Mononuclear cell (primary cell): ENCODE measurements around the gene GAS7. TPM values are rescaled to one million over a fixed set of nuclear protein-coding genes. Genes with fewer than 3 reads are reported as not detected.

Experiments
- H3K27me3 ChIP-seq: 2 replicates; pipeline ENCODE4 v1.6.0; 2011; ENCODE audit warnings: low read length, control low read depth; ENCODE audit not compliant: insufficient read depth
- H3K4me1 ChIP-seq: 2 replicates; pipeline ENCODE4 v1.5.1; 2011; ENCODE audit warnings: mild to moderate bottlenecking, low read length, control low read depth; ENCODE audit not compliant: insufficient read depth
- H3K4me3 ChIP-seq: 2 replicates; pipeline ENCODE4 v1.5.1; 2011; ENCODE audit warnings: mild to moderate bottlenecking, low read length, moderate library complexity
- H3K9me3 ChIP-seq: 2 replicates; pipeline ENCODE4 v1.5.1; 2011; ENCODE audit warnings: low read depth, mild to moderate bottlenecking, control low read depth, low read length
- total RNA-seq: library from RNA; depleted of rRNA; stranded (reverse); fragments of >200 nt; gene quantifications from one replicate; pipeline ENCODE4 v1.2.3, GENCODE V29; 2012

Gene GAS7
- total RNA-seq = 38.4 TPM

DNA sequence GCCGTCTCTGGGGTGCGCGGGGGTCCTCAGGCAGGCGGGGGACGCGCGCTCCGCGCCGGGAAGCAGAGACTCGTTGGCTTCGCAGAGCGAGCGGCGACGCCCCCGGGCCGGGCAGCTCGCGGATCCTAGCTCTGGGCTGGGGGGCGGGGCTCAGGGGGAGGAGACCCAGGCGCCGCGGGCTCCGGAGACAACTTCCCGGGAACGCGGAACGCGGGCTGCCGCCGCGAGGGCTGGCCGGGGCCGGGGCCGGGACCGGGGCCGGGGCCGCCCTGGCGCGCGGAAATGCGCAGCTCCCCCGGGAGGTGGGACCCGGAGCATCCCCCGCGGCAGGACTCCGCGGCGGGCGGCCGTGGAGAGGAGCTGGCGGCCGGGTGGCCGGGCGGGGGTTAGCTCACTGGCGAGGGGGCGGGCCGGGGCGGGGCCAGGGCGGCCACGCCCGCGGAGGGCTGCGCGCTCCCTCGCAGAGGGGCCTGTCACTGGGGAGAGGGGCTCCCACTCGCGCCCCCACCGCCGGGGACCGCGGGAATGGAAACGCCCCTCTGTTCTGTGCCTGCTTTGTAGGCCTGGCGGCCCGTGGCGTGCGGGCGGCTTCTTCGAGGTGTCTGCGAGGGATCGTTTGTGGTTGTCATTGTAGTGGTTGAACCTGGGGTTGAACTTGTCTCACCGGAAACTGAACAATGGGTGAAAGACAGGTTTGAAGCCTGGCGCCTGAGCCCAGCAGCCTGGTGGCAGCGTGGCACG is at the start of gene GAS7:
Gene GAS7 (minus strand): TSS at position 98 of the 741 bp plus-strand sequence.
- Histone ChIP-seq H3K27me3 (peaks cover 14% of the 10 kb centered on the region), H3K4me3 (peak within 1 kb of the TSS; percentile 59), H3K4me1 (peaks cover 27% of the 10 kb centered on the region), H3K9me3 (no peaks in the 10 kb centered on the region)

DNA sequence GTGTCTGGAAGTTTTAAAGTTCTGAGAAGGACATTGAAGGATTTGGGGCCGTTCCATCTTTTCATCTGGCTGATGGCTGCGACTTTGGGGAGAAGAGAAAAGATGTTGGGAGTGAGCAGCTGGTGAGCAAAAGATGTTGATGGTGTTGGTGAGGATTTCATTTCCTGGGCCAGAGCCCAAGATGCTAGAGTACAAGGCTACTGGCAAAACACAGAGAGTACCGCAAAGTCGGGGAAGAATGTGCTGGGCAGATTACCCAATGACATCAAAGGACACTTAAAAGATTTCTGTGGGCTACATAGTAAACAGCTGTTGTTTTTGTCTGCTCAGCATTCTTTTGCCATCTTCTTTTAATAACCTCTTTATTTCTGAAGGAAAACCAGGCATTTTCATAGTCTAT is 49.4 kb upstream of the GAS7 start:
- Histone ChIP-seq H3K4me3 (no peak overlapping the region), H3K27me3 (no peaks in the 10 kb centered on the region), H3K4me1 (peaks cover 10% of the 10 kb centered on the region), H3K9me3 (no peaks in the 10 kb centered on the region)

DNA sequence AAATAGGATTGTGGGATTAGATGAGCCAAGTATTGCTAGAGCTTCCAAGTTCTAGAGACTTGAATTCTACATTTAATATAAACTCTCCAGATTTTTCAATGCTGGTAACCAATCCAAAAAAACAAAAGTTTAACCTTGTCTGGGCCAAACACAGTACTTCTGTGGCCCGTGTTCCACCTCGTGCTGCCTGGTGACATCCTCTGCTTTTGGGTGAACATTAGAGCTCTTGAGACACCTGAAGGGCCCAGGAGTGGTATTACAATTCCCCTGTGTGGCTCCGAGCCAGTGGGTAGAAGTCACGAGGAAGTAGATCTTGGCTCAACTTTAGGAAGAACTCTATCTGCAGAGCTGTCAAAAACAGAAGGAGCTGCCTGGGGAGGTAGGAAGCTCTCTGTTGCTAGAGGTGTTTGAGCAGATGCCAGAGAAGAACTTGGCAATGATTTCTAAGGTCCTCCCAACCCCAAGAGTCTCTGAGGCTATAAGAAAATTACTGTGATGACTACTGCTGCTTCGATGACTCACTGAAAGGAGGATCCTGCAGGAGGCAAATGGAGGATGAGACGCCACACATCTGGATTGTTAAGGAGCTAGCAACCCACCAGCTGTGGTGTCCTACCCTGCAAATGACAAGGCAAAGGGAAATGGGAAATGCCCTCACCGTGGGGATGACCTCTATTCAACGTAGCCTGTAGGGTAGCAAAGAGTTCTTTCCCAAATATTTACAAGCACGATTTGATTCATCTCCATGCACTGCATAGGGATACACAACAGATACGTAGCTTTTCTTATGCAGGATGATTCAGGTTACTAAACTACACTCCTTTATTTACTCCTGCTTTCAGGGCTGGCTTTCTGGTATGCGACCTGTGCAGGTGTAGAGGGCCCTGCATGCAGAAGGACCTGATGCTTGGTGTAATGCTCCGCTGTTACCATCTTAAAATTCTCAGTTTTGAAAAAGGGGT is 45.8 kb upstream of the GAS7 start:
- Histone ChIP-seq H3K4me3 (no peak overlapping the region), H3K27me3 (no peaks in the 10 kb centered on the region), H3K4me1 (no peaks in the 10 kb centered on the region), H3K9me3 (no peaks in the 10 kb centered on the region)

DNA sequence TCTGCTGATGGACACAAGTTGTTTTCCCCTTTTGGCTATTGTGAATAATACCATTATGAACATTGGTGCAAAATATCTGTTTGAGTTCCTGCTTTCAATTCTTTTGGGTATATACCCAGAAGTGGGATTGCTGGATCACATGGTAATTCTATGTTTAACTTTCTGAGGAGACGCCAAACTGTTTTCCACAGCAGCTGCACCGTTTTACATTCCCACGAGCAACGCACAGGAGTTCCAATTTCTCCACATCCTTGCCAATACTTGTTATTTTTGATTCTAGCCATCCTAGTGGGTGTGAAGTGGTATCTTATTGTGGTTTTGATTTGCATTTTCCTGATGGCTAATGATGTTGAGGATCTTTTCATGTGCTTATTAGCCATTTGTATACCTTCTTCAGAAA is 43.4 kb upstream of the GAS7 start:
- no peaks in the 10 kb centered on the region for H3K4me1 ChIP-seq
- no peak overlapping the region for H3K4me3 ChIP-seq
- H3K9me3 ChIP-seq = no peaks in the 10 kb centered on the region
- no peaks in the 10 kb centered on the region for H3K27me3 ChIP-seq

DNA sequence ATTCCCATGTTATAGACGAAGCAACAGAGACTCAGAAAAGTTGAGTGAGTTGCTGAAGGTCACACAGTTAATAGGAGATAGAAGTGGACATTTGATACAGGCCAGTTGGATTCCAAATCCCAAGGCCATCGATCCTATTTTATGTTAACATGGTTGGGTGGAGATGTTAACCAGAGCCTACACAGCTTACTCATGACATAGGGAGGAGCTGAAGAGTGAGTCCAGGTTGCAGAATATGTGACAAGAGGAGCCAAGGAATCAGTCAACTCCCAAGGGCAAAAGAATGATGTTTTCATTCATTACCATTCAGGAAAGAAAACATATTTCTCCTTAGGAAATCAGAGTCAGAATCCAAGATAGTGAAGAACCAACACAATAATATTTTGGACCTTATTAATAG is 40.3 kb upstream of the GAS7 start:
- H3K4me3 ChIP-seq = no peak overlapping the region
- no peaks in the 10 kb centered on the region for H3K27me3 ChIP-seq
- no peaks in the 10 kb centered on the region for H3K4me1 ChIP-seq
- H3K9me3 ChIP-seq = no peaks in the 10 kb centered on the region

DNA sequence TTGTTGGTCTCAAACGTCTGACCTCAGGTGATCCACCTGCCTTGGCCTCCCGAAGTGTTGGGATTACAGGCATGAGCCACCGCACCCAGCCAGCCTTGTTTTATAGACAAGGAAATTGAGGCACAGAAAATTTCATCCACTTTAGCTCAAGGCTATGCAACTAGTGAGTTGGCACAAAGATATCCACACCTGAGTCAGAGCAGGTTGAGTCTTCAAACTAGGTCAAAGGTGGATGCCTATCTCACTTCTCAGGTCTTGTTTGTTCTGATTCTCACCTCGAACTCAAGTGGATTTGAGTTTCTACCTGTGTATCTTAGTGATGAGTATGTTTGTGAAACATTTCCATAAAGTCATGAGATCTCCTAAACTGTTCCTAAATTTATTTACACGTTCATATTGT is 35.6 kb upstream of the GAS7 start:
- H3K4me3 ChIP-seq = no peak overlapping the region
- H3K9me3 ChIP-seq = no peaks in the 10 kb centered on the region
- H3K4me1 ChIP-seq = no peaks in the 10 kb centered on the region
- no peaks in the 10 kb centered on the region for H3K27me3 ChIP-seq

DNA sequence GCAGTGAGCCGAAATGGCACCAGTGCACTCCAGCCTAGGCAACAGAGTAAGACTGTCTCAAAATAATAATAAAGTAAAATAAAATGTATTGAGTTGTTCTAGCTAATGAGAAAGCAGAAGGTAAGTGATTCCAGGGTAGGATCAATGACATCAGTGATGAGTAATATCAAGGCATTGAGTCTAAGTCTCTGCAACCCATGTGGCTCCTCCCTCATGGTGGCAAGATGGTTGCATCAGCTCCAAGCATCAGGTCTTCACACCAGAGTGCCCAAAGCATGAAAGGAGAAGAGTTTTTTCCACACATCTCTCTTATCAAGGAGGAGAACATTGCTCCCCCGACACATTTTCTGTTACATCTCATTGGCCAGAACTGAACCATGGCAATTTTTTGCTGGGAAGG is 34.8 kb upstream of the GAS7 start:
- Histone ChIP-seq H3K27me3 (no peaks in the 10 kb centered on the region), H3K4me3 (no peak overlapping the region), H3K4me1 (no peaks in the 10 kb centered on the region), H3K9me3 (no peaks in the 10 kb centered on the region)

DNA sequence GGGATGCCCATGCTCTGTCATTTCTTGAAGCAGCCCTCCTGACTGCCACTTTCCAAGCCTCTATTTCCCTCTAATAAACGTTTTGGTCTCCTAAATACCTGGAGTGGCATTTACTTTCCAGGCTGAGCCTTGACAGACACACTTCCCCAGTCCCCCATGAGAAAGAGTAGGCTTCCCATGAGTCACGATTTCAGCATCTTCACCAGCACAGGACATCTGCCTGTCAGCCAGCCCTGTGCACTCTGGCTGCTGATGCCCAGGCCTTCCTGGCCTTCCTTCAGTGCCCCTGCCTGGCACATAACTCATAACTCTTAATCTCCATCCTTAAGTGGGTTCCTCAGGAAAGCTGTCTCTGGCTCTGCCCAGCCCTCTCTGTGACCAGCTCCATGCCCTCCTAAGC is 30.8 kb upstream of the GAS7 start:
- H3K4me1 ChIP-seq = peaks cover 7% of the 10 kb centered on the region
- H3K4me3 ChIP-seq = no peak overlapping the region
- H3K9me3 ChIP-seq = no peaks in the 10 kb centered on the region
- no peaks in the 10 kb centered on the region for H3K27me3 ChIP-seq

DNA sequence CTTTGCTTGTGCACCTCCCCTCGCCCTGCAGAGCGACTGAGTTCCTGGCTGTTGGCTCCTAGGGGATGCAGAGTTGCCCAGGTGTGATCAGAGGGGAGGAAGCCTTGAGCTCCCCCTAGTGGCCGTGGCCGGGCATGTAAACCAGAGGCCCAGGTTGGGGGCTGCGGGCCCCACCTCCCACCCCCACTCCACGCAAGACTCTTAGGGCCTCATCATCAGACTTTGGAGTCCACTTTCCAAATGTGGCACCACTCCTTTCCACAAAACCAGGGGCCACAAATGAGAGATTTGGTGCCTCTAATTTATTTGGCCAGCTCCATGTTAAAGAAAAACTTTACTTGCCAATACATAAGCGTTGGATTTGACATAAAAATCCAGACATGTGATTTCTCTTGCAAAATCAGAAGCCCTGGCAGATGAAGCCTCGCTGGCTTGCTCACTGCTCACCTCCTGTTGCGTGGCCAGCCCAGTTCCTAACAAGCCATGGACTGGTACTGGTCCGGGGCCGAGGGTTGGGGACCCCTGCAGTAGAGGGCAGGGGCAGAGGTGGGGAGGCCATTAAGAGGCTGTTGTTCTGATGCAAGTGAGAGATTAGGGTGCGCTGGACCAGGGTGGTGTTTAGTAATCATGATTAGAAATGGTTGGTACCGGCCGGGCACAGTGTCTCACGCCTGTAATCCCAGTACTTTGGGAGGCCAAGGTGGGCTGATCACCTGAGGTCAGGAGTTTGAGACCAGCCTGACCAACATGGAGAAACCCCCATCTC is 28.7 kb upstream of the GAS7 start:
- Histone ChIP-seq H3K4me1 (peaks cover 7% of the 10 kb centered on the region), H3K27me3 (no peaks in the 10 kb centered on the region), H3K4me3 (no peak overlapping the region)

DNA sequence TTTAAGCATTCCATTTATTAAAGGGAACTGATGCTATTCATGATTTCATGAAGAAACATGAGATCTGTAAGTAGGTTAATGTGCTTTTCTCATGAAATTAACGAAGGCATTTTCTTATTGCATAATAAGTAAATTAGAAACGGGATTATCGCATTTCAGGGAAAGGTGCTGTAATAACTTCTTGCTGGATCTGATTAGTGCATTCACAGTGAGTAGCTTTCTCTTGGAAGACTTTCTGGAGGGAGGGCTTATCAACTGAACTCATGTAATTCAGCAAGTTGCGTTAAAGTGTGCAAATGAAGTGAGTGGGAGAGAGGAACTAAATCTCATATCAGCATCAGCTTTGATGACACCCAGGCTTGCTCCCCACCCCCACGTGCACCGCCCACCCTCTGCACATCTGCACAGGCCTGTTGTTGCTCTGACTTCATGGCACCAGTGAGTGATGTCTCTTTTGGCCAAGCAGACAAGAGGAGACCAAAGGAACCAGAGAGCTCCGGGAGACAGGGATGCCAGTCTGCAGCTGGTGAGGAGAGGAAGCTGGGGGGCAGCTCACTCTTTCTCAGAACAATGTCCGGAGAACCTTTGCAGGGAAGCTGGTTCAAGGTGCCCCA is 26.3 kb upstream of the GAS7 start:
- no peaks in the 10 kb centered on the region for H3K27me3 ChIP-seq
- H3K9me3 ChIP-seq = no peaks in the 10 kb centered on the region
- H3K4me1 ChIP-seq = peaks cover 7% of the 10 kb centered on the region
- H3K4me3 ChIP-seq = no peak overlapping the region

More for the DNA sequence above, 28.7 kb upstream of the GAS7 start:
- no peaks in the 10 kb centered on the region for H3K9me3 ChIP-seq

DNA sequence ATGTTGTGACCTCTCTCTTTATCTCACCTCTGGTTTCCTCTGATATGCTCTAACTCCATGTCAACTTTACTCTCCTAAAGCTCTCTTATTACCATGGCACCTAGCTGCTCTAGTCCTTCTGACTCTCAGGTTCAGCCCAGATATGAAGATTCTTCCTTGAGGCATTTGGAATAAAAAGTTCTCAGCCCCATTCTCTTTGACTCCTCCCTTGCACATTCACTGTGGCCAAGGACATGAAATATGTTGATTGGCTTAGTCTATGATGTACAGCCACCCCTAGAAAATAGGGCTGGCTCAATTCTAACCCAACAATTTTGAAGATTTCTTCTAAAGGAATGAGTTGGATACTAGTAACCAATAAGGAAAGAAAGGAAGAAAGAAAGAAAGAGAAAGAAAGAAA is 20.8 kb upstream of the GAS7 start:
- Histone ChIP-seq H3K27me3 (no peaks in the 10 kb centered on the region), H3K4me3 (no peak overlapping the region), H3K9me3 (no peaks in the 10 kb centered on the region), H3K4me1 (no peaks in the 10 kb centered on the region)

DNA sequence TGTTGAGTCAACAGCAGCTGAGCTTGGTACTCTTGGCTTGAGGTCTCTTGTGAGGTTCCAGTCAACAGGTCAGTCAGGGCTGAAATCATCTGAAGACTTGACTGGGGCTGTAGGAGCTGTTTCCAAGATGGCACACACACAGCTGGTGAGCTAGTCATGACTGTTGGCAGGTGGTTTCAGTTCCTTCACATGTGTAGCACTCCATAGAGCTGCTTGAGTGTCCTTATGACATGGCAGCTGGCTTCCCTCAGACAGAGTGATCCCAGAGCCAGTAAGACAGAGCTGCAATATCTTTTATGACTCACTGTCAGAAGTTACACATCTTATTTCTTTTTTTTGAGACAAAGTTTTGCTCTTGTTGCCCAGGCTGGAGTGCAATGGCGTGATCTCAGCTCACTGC is 19.5 kb upstream of the GAS7 start:
- no peaks in the 10 kb centered on the region for H3K27me3 ChIP-seq
- H3K9me3 ChIP-seq = no peaks in the 10 kb centered on the region
- H3K4me1 ChIP-seq = no peaks in the 10 kb centered on the region
- no peak overlapping the region for H3K4me3 ChIP-seq

DNA sequence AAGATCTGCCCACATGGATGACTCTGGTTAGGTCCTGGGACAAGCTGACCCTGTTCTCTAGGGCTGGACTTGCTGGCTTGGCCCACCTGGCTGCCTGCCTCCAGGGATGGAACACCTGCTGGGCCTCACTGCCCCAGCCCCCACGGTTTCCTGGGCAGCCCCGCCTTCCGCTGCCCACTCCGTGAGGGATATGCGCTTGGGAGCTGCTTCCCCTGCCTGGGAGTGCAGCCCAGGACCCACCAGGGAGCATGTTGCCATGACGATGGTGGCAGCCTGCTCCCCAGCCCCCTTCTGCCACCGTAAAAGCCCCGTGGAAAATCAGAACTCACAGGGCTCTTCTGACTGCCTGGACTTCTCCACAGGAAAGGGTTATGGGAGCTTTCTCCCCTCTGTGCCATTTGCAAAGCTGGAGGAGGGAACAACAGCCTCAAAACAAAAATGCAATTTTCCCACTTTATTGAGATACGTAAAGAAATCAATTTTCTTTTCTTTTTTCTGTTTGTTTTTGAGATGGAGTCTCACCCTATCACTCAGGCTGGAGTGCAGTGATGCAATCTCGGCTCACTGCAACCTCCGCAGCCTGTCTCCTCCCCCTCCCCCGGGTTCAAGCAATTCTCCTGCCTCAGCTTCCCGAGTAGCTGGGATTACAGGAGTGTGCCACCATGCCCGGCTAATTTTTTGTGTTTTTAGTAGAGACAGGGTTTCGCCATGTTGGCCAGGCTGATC is 18.0 kb upstream of the GAS7 start:
- Histone ChIP-seq H3K4me1 (peaks cover 1% of the 10 kb centered on the region), H3K27me3 (no peaks in the 10 kb centered on the region), H3K9me3 (no peaks in the 10 kb centered on the region), H3K4me3 (no peak overlapping the region)

DNA sequence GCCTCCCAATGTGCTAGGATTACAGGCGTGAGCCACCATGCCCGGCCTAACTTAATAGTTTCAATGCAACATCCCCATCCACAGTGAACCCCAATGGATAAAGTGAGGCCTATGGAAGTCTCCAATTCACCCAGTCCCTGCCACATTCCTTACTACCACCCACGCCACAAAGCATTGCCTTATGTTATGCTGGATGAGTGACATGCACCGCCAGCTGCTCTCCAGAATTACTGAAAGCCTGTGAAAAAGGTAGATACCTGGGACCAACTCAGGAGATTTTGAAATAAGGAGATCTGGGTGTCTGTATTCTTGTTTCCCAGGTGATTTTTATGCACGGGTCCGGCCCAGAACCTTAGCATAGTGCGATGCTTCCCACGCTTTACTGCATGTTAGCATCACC is 16.9 kb upstream of the GAS7 start:
- Histone ChIP-seq H3K27me3 (no peaks in the 10 kb centered on the region), H3K4me1 (peaks cover 5% of the 10 kb centered on the region), H3K9me3 (no peaks in the 10 kb centered on the region), H3K4me3 (no peak overlapping the region)
